SK-N-SH (cell line): ENCODE measurements around the gene PASK. TPM values are rescaled to one million over a fixed set of nuclear protein-coding genes. Genes with fewer than 3 reads are reported as not detected.

Experiments used
- CTCF ChIA-PET: fragments of 300-600, 350-600 bp; formaldehyde crosslinking; extraction: SDS; loops from one replicate; lab custom pipeline; 2021; lab: Yijun Ruan, JAX
- POLR2A ChIA-PET: fragments of 350-600 bp; sonication (Branson Sonifier 250); formaldehyde crosslinking; extraction: SDS; loops from one replicate; lab custom pipeline; 2020; ENCODE audit warnings: antibody characterized with exemption, inconsistent platforms; lab: Yijun Ruan, JAX
- DNase-seq: peaks from one replicate; pipeline ENCODE4 v3.0.0; 2012
- H2AFZ ChIP-seq: fragments of 200-600 bp; sonication (generic); 2 replicates; pipeline ENCODE4 v1.8.1; 2016; ENCODE audit warnings: antibody characterized with exemption, mild to moderate bottlenecking, low read depth
- H3F3A ChIP-seq: fragments of 200-600 bp; sonication (generic); replicated peaks from 2 replicates; pipeline ENCODE3; 2016; ENCODE audit warnings: antibody characterized with exemption, mild to moderate bottlenecking; ENCODE audit not compliant: insufficient read depth
- H3K27ac ChIP-seq, 2 experiments: fragments of 200-500 bp in 1 of 2; fragments of 200-600 bp in 1 of 2; sonication (Bioruptor generic) in 1 of 2; sonication (generic), shearing (Covaris generic) in 1 of 2; 2 replicates each; pipeline versions ENCODE4 v1.5.1 to v1.6.1; 2014 to 2016; ENCODE audit warnings: low read depth in 2 of 2, inconsistent platforms in 1 of 2, low read length in 1 of 2, mild to moderate bottlenecking in 1 of 2, mixed read lengths in 1 of 2
- H3K27me3 ChIP-seq: fragments of 200-600 bp; sonication (generic), shearing (Covaris generic); 2 replicates; pipeline ENCODE4 v1.6.1; 2016; ENCODE audit warnings: mixed run types; ENCODE audit not compliant: insufficient read depth
- H3K36me3 ChIP-seq, 2 experiments: fragments of 200-500 bp in 1 of 2; fragments of 200-600 bp in 1 of 2; sonication (Bioruptor generic) in 1 of 2; sonication (generic) in 1 of 2; replicated peaks in 1 of 2; 2 replicates each; pipeline versions ENCODE3 to v1.5.1; 2014 to 2016; ENCODE audit warnings: low read length in 1 of 2, mild to moderate bottlenecking in 1 of 2; ENCODE audit not compliant: insufficient read depth in 2 of 2, control insufficient read depth in 1 of 2
- H3K4me1 ChIP-seq, 2 experiments: fragments of 200-500 bp in 1 of 2; fragments of 200-600 bp in 1 of 2; sonication (Bioruptor generic) in 1 of 2; sonication (generic), shearing (Covaris generic) in 1 of 2; 2 replicates each; pipeline versions ENCODE4 v1.5.1 to v1.6.1; 2014 to 2016; ENCODE audit warnings: low read depth in 1 of 2, low read length in 1 of 2, mixed run types in 1 of 2; ENCODE audit not compliant: insufficient read depth in 2 of 2, control insufficient read depth in 1 of 2
- H3K4me2 ChIP-seq: fragments of 200-600 bp; sonication (generic), shearing (Covaris generic); 2 replicates; pipeline ENCODE4 v1.6.1; 2017; ENCODE audit warnings: mixed run types
- H3K4me3 ChIP-seq, 2 experiments: fragments of 200-500 bp in 1 of 2; fragments of 200-600 bp in 1 of 2; sonication (Bioruptor generic) in 1 of 2; sonication (generic), shearing (Covaris generic) in 1 of 2; 2 replicates each; pipeline versions ENCODE4 v1.5.1 to v1.8.1; 2014 to 2016; ENCODE audit warnings: low read depth in 2 of 2, inconsistent platforms in 1 of 2, low read length in 1 of 2, mild to moderate bottlenecking in 1 of 2, mixed read lengths in 1 of 2, moderate library complexity in 1 of 2
- H3K79me2 ChIP-seq: fragments of 200-600 bp; sonication (generic); 2 replicates; pipeline ENCODE4 v1.8.1; 2017; ENCODE audit warnings: mild to moderate bottlenecking; ENCODE audit not compliant: insufficient read depth
- H3K9ac ChIP-seq: fragments of 200-600 bp; sonication (generic); 2 replicates; pipeline ENCODE4 v1.6.1; 2017; ENCODE audit warnings: mixed run types
- H3K9me2 ChIP-seq: fragments of 200-600 bp; sonication (generic); 2 replicates; pipeline ENCODE4 v1.6.1; 2017; ENCODE audit warnings: mixed run types
- H3K9me3 ChIP-seq: fragments of 200-600 bp; sonication (generic); 2 replicates; pipeline ENCODE4 v1.6.1; 2017; ENCODE audit warnings: mixed run types, mild to moderate bottlenecking, moderate library complexity
- H4K20me1 ChIP-seq: fragments of 200-600 bp; sonication (generic); 2 replicates; pipeline ENCODE4 v1.6.1; 2017; ENCODE audit warnings: mild to moderate bottlenecking, mixed run types; ENCODE audit not compliant: insufficient read depth
- CHD2 ChIP-seq: fragments of 150-350 bp; IDR thresholded peaks from 2 replicates; pipeline ENCODE4 v1.6.1; 2018; ENCODE audit warnings: low read length; ENCODE audit not compliant: partially characterized antibody
- EP300 ChIP-seq, 2 experiments: IDR thresholded peaks; 2 replicates each; pipeline versions ENCODE4 v1.4.0 to v1.6.1; 2012; ENCODE audit warnings: borderline replicate concordance in 1 of 2, low read depth in 1 of 2, low read length in 1 of 2
- EZH2phosphoT487 ChIP-seq: fragments of 200-600 bp; sonication (generic); IDR thresholded peaks from 2 replicates; pipeline ENCODE4 v1.6.1; 2017; ENCODE audit warnings: low read depth, mixed run types, mild to moderate bottlenecking, antibody characterized with exemption, moderate library complexity, borderline replicate concordance
- FOSL2 ChIP-seq: IDR thresholded peaks from 2 replicates; pipeline ENCODE4 v1.4.0; 2012; ENCODE audit warnings: low read depth, mild to moderate bottlenecking, moderate library complexity, borderline replicate concordance
- FOXJ3 ChIP-seq: sonication (generic); formaldehyde crosslinking; IDR thresholded peaks from 2 replicates; pipeline ENCODE4 v1.5.1; 2020; ENCODE audit warnings: mild to moderate bottlenecking, missing genetic modification reagents
- FOXM1 ChIP-seq: IDR thresholded peaks from 2 replicates; pipeline ENCODE4 v1.4.0; 2012; ENCODE audit warnings: low read depth, mild to moderate bottlenecking
- JUND ChIP-seq: IDR thresholded peaks from 2 replicates; pipeline ENCODE4 v1.4.0; 2012
- MEF2A ChIP-seq: IDR thresholded peaks from 2 replicates; pipeline ENCODE4 v1.4.0; 2012; ENCODE audit warnings: low read depth, borderline replicate concordance
- MXI1 ChIP-seq: IDR thresholded peaks from 2 replicates; pipeline ENCODE4 v1.6.1; 2012; ENCODE audit warnings: mild to moderate bottlenecking, low read depth, low read length, improper control_type of control experiment
- NRF1 ChIP-seq: IDR thresholded peaks from 2 replicates; pipeline ENCODE4 v1.6.1; 2012; ENCODE audit warnings: low read depth, mild to moderate bottlenecking, low read length
- RCOR1 ChIP-seq: fragments of 150-350 bp; IDR thresholded peaks from 2 replicates; pipeline ENCODE4 v1.6.1; 2017; ENCODE audit warnings: antibody characterized with exemption, low read length
- RFX5 ChIP-seq: IDR thresholded peaks from 2 replicates; pipeline ENCODE4 v1.6.1; 2012; ENCODE audit warnings: mild to moderate bottlenecking, improper control_type of control experiment, low read length
- RXRA ChIP-seq: IDR thresholded peaks from 2 replicates; pipeline ENCODE4 v1.4.0; 2012; ENCODE audit warnings: low read depth, mild to moderate bottlenecking, borderline replicate concordance
- SIN3A ChIP-seq: IDR thresholded peaks from 2 replicates; pipeline ENCODE4 v1.6.1; 2012; ENCODE audit warnings: low read depth, mild to moderate bottlenecking, low read length, moderate library complexity, borderline replicate concordance
- TAF1 ChIP-seq: IDR thresholded peaks from 2 replicates; pipeline ENCODE4 v1.6.1; 2012; ENCODE audit warnings: low read depth, mild to moderate bottlenecking, low read length, moderate library complexity, borderline replicate concordance
- TCF12 ChIP-seq: IDR thresholded peaks from 2 replicates; pipeline ENCODE4 v1.4.0; 2012
- TEAD4 ChIP-seq: IDR thresholded peaks from 2 replicates; pipeline ENCODE4 v1.4.0; 2012; ENCODE audit warnings: mild to moderate bottlenecking, borderline replicate concordance; ENCODE audit not compliant: insufficient read depth
- WGBS: methylation state at CpG from one replicate; pipeline ENCODE4 v1.1.6; 2017; ENCODE audit warnings: low lambda C conversion rate; 5-methylcytosine and 5-hydroxymethylcytosine counted together
- polyA plus RNA-seq, 3 experiments: library from polyadenylated mRNA; depleted of rRNA; stranded (reverse); fragments of >200 nt; gene quantifications; 2 replicates each; pipeline ENCODE4 v1.2.3, GENCODE V29; 2012
- TF ChIP-seq, protein P1 (sequence below): IDR thresholded peaks from 2 replicates; pipeline ENCODE4 v1.4.0; 2012; ENCODE audit warnings: low read depth, borderline replicate concordance
- TF ChIP-seq, protein P2 (sequence below): fragments of 200-600 bp; sonication (generic); IDR thresholded peaks from 2 replicates; pipeline ENCODE4 v1.6.1; 2017; ENCODE audit warnings: antibody characterized with exemption, mild to moderate bottlenecking, moderate library complexity
- TF ChIP-seq, protein P3 (sequence below): IDR thresholded peaks from 2 replicates; pipeline ENCODE4 v1.4.0; 2012; ENCODE audit warnings: low read depth

The PASK gene
- polyA plus RNA-seq, 1 of the 3 experiments (the other 2 are of a cell fraction) = 6.3 TPM

DNA sequence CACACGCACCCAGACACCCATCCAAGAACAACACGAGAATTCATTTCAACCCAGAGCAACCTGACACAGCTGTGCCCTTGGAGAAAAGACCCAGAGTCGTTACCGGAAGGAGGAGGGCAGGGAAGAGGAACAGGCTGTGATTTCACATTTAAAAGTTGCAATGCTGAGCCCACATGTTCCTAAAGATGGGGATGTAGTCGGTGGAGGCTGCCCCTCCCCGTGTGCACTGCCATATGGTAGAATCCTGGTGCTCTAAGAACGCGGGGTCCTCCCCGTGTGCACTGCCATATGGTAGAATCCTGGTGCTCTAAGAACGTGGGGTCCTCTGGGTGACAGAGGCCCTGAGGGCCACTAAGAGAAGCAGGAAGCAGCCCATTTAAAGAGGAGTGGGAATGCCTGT lies 58.1 kb downstream of the PASK start (continued):
- TF ChIP-seq CHD2 = no peak

DNA sequence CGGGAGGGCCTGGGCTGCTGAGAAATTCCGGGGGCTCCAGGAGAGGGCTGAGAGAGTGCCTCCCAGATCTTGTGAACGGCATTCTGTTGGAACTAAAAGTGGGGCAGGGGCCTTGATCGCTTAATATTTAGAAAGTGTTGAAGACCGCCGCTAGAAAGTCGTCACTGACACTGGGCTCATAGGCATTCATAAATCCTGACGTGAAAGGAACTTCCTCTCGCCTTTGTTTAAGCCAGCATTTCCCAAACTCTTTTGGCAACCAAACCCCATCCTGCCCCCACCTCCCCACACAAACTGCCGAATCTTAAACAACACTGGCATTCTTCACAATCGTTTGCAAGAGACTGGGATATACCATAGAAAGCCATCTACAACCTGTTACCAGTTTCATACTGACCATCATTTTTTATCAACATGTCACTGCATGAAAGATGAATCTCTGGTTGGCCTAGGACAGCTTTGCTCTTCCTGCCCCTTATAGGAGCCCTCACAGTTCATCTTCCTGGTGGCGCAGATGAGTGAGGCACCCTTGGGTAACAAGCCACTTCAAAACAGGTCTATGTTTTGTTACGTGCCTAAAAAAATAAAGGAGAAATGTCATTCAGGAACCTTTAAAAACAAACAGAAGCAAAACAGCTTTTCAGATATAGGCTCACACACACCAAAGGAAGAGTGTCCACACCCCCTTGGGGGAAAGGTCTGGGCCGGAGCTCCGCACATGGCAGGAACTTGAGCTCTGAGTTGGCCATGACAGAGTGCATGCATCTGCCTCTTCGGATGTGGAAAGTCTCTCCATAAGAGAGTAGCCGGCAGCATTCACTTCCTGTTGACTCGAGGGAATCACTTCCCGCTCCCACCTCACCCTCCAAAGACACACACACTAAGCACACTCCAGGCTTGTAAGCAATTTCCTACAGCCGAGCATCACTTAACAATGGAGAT lies 60.2 kb downstream of the PASK start:
- 91% methylated on average over 20 of the region's 20 CpGs for WGBS
- no peak for DNase-seq
- TF ChIP-seq TEAD4 (no peak), RXRA (no peak), FOSL2 (no peak), TAF1 (no peak), FOXM1 (no peak), MEF2A (no peak), NRF1 (no peak), MXI1 (no peak), FOXJ3 (no peak), SIN3A (no peak), EP300 (IDR thresholded peaks at IDR 0.05; ENCODE audit: borderline replicate concordance in 1 of 2, low read depth in 1 of 2, low read length in 1 of 2) (no peak), RCOR1 (no peak), CHD2 (no peak), TCF12 (no peak), EZH2phosphoT487 (no peak), JUND (no peak), RFX5 (no peak)
- TF ChIP-seq, protein P1, sequence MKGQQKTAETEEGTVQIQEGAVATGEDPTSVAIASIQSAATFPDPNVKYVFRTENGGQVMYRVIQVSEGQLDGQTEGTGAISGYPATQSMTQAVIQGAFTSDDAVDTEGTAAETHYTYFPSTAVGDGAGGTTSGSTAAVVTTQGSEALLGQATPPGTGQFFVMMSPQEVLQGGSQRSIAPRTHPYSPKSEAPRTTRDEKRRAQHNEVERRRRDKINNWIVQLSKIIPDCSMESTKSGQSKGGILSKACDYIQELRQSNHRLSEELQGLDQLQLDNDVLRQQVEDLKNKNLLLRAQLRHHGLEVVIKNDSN = no peak
- TF ChIP-seq, protein P2, sequence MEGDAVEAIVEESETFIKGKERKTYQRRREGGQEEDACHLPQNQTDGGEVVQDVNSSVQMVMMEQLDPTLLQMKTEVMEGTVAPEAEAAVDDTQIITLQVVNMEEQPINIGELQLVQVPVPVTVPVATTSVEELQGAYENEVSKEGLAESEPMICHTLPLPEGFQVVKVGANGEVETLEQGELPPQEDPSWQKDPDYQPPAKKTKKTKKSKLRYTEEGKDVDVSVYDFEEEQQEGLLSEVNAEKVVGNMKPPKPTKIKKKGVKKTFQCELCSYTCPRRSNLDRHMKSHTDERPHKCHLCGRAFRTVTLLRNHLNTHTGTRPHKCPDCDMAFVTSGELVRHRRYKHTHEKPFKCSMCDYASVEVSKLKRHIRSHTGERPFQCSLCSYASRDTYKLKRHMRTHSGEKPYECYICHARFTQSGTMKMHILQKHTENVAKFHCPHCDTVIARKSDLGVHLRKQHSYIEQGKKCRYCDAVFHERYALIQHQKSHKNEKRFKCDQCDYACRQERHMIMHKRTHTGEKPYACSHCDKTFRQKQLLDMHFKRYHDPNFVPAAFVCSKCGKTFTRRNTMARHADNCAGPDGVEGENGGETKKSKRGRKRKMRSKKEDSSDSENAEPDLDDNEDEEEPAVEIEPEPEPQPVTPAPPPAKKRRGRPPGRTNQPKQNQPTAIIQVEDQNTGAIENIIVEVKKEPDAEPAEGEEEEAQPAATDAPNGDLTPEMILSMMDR = no peak
- TF ChIP-seq, protein P3, sequence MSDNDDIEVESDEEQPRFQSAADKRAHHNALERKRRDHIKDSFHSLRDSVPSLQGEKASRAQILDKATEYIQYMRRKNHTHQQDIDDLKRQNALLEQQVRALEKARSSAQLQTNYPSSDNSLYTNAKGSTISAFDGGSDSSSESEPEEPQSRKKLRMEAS = no peak
- Histone ChIP-seq H3K27me3 (no peaks in the 10 kb centered on the region), H3K9me2 (no peaks in the 10 kb centered on the region), H3F3A (peaks cover 8% of the 10 kb centered on the region), H3K4me2 (no peak overlapping the region), H3K27ac (no peak overlapping the region), H3K4me1 (no peaks in the 10 kb centered on the region), H3K36me3 (peaks cover 35 to 79% of the 10 kb centered on the region in 2 experiments), H3K9me3 (no peaks in the 10 kb centered on the region), H2AFZ (no peak overlapping the region), H4K20me1 (no peaks in the 10 kb centered on the region), H3K9ac (no peak overlapping the region), H3K4me3 (no peak overlapping the region), H3K79me2 (no peaks in the 10 kb centered on the region)
- ChIA-PET CTCF (interaction anchor here (1.0 kb wide), 1 partner anchor 11 kb away, joined by 5 read pairs; no protein-coding TSS in a partner anchor), POLR2A (no interaction called here)
